NCI-H2029 treated with DMSO at 0.1 percent for 48 hours (cell line): Measurements from ENCODE around the gene SRPK3.

Experiments
- DNase-seq: peaks from one replicate; lab custom pipeline; 2025; lab: John Stamatoyannopoulos, UW

Gene SRPK3

GRCh38 chrX:153831429-153832150, 50.7 kb downstream of the SRPK3 start:
- no peak for DNase-seq

GRCh38 chrX:153832728-153833127, 51.9 kb downstream of the SRPK3 start:
- DNase-seq: no peak
